ENCODE results near the gene NR3C2.
"Not testable (repeated sequence)": the region's sequence is repeated elsewhere in the genome, so short reads cannot be mapped to it uniquely, and the experiment has no call there.

NR3C2 gene

GRCh38 chr4:148095346-148095923 lies 346.8 kb downstream of the NR3C2 start:
- no peak for DNase-seq

GRCh38 chr4:148094149-148094548 lies 348.1 kb downstream of the NR3C2 start:
- DNase-seq, result no peak

GRCh38 chr4:148093065-148093464 lies 349.1 kb downstream of the NR3C2 start:
- DNase-seq, result no peak

GRCh38 chr4:148092316-148093014 lies 349.7 kb downstream of the NR3C2 start:
- no peak for DNase-seq

- no peak for DNase-seq
Observed at GRCh38 chr4:148091896-148092295, 350.3 kb downstream of the NR3C2 start.

GRCh38 chr4:148090503-148091476 lies 351.4 kb downstream of the NR3C2 start:
- DNase-seq, result no peak

- DNase-seq, result no peak
Observed at GRCh38 chr4:148090029-148090428, 352.2 kb downstream of the NR3C2 start.

- no peak for DNase-seq
Observed at GRCh38 chr4:148089624-148090023, 352.6 kb downstream of the NR3C2 start.

- DNase-seq, result not testable (repeated sequence)
Observed at GRCh38 chr4:148083073-148083472, 359.1 kb downstream of the NR3C2 start.

GRCh38 chr4:148081745-148082144 lies 360.5 kb downstream of the NR3C2 start:
- DNase-seq, result no peak

- DNase-seq, result no peak
Observed at GRCh38 chr4:148081267-148081666, 360.9 kb downstream of the NR3C2 start.

GRCh38 chr4:148079961-148080360 lies 362.3 kb downstream of the NR3C2 start:
- no peak for DNase-seq

- no peak for DNase-seq
Observed at GRCh38 chr4:148078061-148078460, 364.2 kb downstream of the NR3C2 start.

GRCh38 chr4:148077581-148077980 lies 364.6 kb downstream of the NR3C2 start:
- no peak for DNase-seq

GRCh38 chr4:148076964-148077363 lies 365.2 kb downstream of the NR3C2 start:
- no peak for DNase-seq

GRCh38 chr4:148075438-148075837 lies 366.8 kb downstream of the NR3C2 start:
- no peak for DNase-seq

GRCh38 chr4:148074462-148074861 lies 367.8 kb downstream of the NR3C2 start:
- no peak for DNase-seq

- DNase-seq, result no peak
Observed at GRCh38 chr4:148073349-148073748, 368.9 kb downstream of the NR3C2 start.

GRCh38 chr4:148072789-148073188 lies 369.4 kb downstream of the NR3C2 start:
- no peak for DNase-seq

- no peak for DNase-seq
Observed at GRCh38 chr4:148071009-148071408, 371.2 kb downstream of the NR3C2 start.

GRCh38 chr4:148069895-148070178 lies 372.4 kb downstream of the NR3C2 start:
- no peak for DNase-seq

- no peak for DNase-seq
Observed at GRCh38 chr4:148069086-148069894, 372.9 kb downstream of the NR3C2 start.
